Measurements from ENCODE around the gene KRT78.
"Not testable (repeated sequence)": the region's sequence is repeated elsewhere in the genome, so short reads cannot be mapped to it uniquely, and the experiment has no call there.

Gene KRT78

DNA sequence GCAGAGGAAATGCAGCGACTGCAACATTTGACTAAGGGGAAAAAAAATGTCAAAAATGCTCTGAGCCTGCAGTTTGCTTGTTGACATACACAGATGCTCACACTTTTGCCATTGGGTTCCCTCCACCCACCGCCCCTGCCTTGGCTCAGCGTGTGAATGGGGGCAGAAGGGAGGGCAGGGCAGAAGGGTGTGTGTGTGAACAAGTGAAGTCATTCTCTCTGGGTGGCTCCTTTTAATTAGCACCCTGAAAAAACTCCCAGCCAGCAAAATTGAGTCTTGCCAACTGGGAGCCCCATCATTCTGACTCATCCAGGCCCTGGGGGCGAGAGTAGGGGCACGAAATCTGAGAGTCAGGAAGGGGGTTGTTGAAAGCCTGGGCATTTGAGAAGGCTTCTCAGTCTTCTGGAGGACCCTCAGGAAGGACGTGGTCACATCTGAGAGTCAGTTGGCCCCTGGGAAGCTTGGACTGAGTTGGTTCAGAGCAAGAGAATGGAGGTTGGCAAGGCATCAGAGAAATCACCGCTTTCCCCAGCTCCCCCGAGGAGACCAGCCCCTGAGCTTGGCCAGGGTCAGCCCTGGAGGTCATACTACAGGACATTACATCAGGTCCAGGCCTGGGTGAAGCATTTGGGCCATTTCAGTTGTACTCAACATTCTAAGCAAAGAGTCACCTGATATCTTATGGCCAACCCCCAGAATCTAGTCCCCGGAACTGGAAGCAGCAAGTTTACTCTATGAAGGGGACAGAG is 22.7 kb upstream of the KRT78 start:
- DNase-seq (ENCODE audit: low spot score), result peak; percentile 83

DNA sequence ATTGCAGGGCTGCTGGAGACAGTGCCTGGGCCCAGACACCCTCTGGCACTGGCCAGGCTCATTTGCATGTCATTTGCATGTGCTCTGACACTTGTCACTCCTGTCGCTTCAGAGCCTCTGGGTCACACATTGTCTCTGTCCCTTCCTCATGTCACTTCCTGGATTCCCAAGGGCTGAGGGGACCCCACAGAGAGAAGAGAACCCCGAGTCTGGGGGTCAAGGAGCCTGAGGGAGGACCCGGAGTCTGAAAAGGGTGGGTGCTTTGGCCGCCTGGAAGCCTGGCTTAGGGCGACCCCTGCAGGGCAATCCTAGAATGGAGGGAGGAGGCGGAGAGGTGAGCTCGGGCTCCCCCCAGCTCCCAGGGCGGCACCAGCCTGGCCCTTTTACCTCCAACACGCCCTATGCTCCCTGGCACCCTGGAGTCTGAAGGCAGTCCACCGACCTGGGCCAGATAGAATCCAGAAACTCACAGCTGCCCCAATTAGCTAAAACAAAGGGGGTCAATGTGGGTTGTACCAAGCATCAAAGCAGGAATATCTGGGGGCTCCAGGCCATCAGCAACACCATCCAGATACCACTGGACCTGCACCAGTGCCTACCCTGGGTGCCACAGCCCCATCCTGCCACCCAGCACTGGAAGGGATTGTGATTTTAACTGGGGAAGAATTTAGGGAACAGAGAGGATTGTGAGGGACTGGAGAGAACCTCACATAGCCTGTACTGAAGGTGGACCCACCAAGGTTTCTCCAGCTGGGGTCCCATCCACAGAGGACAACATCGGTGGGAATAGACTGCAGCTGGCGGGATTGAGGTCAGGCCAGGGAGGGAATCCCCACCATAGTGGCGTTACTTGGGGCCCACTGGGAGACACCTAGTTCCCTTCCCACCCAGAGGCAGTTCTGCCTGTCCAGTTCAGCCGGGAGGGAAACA is 21.8 kb upstream of the KRT78 start:
- peak; percentile 64 for DNase-seq (ENCODE audit: low spot score)

DNA sequence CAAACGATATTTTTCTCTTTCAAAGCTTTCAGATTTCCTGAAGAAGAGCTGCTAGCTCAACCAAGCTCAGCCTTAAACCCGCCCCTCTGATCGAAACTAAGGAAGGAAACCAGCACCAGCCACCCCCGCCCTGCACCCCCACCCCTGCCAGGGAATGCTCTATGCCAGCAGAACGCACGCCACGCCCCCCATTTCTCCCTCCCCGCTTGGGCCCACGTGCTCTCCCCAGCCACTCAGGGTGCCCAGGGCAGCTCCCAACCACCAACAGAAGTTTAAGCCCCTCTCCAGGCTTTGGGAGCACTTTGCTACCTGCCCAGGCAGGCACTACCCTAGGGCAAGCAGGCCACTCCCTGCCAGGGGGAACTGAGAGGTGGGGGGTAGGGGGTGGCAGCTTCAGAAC is 18.8 kb upstream of the KRT78 start:
- DNase-seq (ENCODE audit: low spot score), result peak; percentile 69

DNA sequence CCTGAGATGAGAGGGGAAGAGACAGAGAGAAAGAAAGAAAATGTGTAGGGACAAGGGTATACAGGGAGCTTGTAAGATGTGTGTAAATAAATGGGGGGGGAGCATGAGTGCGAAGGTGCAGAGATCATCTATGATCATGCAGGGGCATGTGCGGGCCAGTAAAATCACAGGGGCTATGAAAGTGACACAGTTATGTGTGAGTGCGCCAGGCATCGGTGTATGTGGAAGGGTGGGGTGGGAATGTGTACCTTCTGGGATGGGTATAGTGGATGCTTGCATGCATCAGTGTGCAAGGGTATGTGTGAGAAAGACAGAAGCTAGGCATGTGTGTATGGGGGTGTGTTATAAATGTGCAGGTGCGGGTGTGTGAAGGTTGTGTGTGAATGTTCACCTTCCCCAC is 18.4 kb upstream of the KRT78 start:
- no peak for DNase-seq (ENCODE audit: low spot score)

DNA sequence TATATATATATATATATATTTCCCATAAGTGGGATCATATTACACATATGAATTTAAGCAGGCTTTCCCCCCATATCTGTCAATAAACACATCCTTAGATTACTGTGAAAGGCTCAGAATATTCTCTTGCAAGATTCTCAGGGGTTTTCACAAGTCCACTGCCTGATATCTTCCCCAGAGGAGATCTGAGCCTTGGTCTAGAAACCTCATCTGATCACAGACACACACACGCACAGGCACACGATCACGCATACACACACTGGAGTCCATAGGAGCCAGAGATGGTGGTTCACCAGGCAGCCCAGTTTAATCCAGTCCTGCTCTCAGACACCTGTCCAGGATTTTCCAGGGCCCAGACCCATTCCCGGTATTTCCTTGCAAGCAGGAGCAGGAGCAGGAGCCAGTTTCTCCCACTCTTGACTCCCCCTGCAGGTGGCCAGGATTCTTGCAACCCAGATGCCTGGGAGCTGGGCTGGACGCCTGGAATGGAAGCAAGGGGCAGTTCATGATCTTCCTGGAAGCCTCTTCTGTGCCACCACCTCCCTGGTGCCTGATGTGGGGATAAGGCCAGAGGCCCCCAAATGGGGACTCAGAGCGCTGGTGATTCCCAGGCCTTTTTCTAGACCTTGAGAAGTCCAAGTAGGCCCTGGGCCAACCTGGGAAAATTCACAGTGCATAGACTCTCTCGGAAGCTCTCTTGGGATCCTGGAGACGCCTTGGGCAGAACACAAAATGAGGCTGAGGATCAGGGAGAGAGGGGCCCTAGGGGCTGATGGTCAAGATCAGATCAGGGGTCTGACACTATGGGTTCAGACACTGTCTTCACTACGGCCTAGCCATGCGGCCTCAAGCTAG is 16.5 kb upstream of the KRT78 start:
- peak; percentile 82 for DNase-seq (ENCODE audit: low spot score)

DNA sequence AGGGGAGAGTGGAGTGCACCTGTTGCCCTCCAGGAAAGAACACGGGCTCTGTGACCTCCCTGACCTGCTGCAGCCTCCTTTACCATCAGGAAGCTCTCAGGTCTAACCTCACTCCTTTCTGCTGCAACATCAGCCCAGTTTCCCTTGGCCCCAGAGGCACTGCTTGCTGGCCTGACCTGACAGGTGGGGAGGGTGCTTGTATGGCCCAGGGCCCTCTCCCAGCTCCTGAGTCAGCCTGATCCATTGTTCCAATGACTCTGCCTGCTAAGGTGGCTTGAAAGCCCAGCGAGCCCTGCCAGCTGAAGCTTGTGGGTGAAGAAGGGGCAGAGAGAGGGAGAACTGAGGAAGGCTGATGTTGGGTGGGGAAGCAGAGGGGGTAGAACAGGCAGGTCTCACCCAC is 13.2 kb upstream of the KRT78 start:
- no peak for DNase-seq (ENCODE audit: low spot score)

DNA sequence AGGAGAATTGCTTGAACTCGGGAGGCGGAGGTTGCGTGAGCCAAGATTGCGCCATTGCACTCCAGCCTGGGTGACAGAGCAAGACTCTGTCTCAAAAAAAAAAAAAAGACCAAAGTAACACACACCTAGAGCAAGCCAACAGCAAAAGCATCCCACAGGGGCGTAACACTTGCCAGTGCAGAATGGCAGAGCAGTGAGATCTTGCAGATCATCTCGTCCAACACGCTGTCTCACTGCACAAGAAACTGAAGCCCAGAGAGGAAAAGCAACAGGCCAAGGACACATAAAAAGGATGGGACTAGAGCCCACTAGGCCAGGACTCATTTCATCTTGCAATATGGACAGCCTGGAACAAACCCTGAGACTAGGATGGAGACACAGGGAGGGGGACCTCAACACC is 12.7 kb upstream of the KRT78 start:
- DNase-seq (ENCODE audit: low spot score), result no peak

GRCh38 chr12:52860102-52860823 is 11.5 kb upstream of the KRT78 start:
- no peak for DNase-seq (ENCODE audit: low spot score)

DNA sequence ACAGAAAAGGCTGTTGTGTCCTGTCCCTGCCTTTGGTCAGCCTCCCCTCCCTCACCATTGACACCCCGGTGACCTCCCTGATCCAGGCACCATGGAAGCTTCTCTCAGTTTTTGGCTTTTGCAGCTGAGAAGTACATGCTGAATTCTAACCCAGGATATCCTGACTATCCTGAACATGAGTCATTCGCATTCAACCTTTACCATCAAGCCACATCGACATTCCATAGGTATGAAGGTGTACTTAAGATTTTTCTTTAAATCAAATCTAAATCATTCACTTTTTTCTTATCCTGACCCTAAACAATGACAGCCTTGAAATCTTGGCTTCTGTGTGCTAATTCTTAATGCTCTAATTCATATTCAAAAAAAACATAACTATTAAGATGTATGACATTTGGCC is 8.7 kb upstream of the KRT78 start:
- DNase-seq (ENCODE audit: low spot score), result no peak

- no peak for DNase-seq (ENCODE audit: low spot score)
These were observed 8.0 kb upstream of the KRT78 start for GRCh38 chr12:52856787-52857186.

- DNase-seq (ENCODE audit: low spot score), result not testable (repeated sequence)
These were observed 7.3 kb upstream of the KRT78 start for GRCh38 chr12:52856077-52856476.

- DNase-seq (ENCODE audit: low spot score), result no peak
These were observed 3.0 kb upstream of the KRT78 start for GRCh38 chr12:52851787-52852186.

DNA sequence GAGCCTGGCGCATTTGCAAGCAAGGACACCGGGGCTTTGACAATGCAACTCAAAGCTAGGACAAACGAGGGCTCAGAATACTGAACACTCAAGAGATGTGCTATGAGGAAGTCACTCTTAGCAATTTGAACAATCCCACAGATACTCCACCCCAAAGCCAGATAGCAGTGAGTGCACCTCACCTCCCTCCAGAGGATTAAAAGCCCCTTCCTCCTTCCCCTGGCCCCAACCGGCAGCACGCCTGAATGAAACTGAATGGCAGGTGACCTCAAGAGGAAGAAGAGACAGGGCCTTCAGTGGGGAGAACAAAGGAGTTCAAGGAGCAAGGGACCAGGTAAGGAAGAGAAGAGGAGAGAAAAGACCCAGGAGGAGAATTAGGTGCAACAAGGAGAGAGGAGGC is 1.9 kb upstream of the KRT78 start:
- no peak for DNase-seq (ENCODE audit: low spot score)

- DNase-seq (ENCODE audit: low spot score), result no peak
These were observed 717 bp upstream of the KRT78 start for GRCh38 chr12:52849511-52849910.

DNA sequence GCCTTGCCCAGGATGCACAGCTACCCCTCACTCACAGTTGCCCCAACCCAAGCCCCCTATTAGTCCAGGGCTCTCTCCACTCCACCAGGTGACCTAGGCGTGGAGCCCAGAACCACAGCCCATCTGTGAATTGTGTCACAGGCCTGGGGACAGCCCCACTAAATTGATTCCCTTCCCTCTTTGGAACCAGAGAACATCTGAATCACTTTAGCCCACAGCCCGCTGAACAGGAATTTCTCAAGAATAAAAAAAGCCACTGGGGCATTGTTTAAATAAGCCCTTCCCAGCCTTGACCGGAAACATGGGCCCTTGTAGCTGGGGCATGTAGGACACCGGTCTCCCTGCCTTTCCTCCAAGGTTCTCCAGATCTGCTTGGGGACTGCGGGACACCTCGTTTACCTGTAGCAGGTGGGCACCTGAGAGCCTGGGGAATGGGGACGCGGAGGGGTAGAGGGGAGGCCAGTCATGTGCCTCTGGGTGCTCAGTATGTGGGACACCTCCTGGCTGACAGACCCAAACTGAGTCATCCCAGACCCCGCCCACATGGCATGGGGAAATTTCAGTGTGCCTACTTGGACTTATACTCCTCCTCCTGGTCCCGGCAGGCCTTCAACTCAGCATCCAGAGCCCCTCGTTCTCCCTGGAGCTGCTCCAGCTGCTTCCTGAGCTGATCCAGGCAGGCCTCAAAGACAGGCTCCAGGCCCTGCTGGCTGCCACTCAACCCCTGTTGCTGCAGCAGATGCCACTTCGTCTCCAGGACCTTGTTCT is 1.3 kb downstream of the KRT78 start:
- DNase-seq (ENCODE audit: low spot score), result peak; percentile 33

- DNase-seq (ENCODE audit: low spot score), result no peak
These were observed 2.3 kb downstream of the KRT78 start for GRCh38 chr12:52846356-52846970.

DNA sequence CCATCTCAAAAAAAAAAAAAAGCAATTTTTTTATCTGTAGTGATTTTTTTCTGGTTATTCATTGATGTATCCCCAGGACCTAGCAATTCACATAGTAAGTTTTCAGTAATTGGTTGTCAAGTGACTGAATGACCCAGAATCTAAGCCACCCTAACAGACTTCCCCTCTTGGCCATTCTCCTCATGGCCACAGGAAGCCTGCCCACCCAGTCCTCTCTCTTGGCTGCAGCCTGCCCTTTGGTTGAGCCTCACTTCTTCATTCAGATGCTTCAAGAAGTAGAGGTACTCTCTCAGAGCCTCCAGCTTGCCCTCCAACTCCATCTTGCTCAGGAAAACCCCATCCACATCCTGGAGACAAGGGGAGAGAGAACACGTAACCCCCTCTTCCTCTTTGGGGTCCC is 2.8 kb downstream of the KRT78 start:
- DNase-seq (ENCODE audit: low spot score), result no peak

- DNase-seq (ENCODE audit: low spot score), result no peak
These were observed 4.4 kb downstream of the KRT78 start for GRCh38 chr12:52844386-52844785.

GRCh38 chr12:52839436-52840105 is 9.2 kb downstream of the KRT78 start:
- DNase-seq (ENCODE audit: low spot score), result no peak

Measured in SW480 (cell line).